Measurements from ENCODE around the gene DUSP15. TPM values are rescaled to one million over a fixed set of nuclear protein-coding genes. Genes with fewer than 3 reads are reported as not detected.

Gene DUSP15
- total RNA-seq, 1 experiment from 2014 or later: not detected

DNA sequence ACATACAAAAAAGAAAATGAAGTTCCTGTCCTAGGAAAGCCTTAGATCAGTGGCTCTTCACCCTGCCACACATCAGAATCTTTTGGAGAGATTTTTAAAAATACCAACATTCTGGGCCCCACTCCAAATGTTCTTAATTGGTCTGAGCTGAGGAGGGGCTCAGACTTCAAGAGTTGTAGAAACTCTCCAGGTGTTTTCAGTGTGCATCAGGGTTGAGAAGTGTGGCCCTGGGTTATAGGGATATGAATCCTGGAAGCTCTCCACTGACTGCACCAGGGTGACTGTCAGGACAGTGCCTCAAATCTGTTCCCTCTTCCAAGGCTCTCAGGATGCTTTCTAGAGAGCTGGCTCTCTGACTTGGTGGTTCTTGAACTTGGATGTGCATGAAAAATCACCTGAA is 56.7 kb downstream of the DUSP15 start:
- Histone ChIP-seq H3K4me2 (no peak overlapping the region), H3K4me1 (replicated peaks; ENCODE audit: insufficient read depth) (peaks cover 8% of the 10 kb centered on the region; the same call in 1 of the 2 replicates), H3K79me2 (ENCODE audit: low read depth) (no peaks in the 10 kb centered on the region), H3K27me3 (ENCODE audit: insufficient read depth, low read depth) (no peaks in the 10 kb centered on the region), H3K4me3 (no peak overlapping the region), H4K20me1 (ENCODE audit: insufficient read depth) (peaks cover 5% of the 10 kb centered on the region; the same call in 1 of the 2 replicates), H3F3A (ENCODE audit: insufficient read depth, low read depth) (peaks cover 12% of the 10 kb centered on the region), H2AFZ (no peak overlapping the region), H3K9me3 (ENCODE audit: insufficient read depth, low read depth) (no peaks in the 10 kb centered on the region), H3K27ac (no peak overlapping the region), H3K36me3 (ENCODE audit: low read depth) (no peaks in the 10 kb centered on the region), H3K9me2 (ENCODE audit: insufficient read depth) (no peaks in the 10 kb centered on the region)
- intact Hi-C loops (cut with micrococcal nuclease; ENCODE audit: unreplicated experiment): no loop called here
- ChIA-PET POLR2A (ENCODE audit: unreplicated experiment) (no interaction called here), CTCF (interaction anchor here (0.7 kb wide), 1 partner anchor 328 kb away, joined by 6 read pairs; no protein-coding TSS in a partner anchor)
- no peak for DNase-seq
- BruUV-seq (replicated peaks): no TSS peak
- no peak for TF ChIP-seq EZH2 (IDR thresholded peaks at IDR 0.05; ENCODE audit: low read depth)
- TF ChIP-seq, protein P1, sequence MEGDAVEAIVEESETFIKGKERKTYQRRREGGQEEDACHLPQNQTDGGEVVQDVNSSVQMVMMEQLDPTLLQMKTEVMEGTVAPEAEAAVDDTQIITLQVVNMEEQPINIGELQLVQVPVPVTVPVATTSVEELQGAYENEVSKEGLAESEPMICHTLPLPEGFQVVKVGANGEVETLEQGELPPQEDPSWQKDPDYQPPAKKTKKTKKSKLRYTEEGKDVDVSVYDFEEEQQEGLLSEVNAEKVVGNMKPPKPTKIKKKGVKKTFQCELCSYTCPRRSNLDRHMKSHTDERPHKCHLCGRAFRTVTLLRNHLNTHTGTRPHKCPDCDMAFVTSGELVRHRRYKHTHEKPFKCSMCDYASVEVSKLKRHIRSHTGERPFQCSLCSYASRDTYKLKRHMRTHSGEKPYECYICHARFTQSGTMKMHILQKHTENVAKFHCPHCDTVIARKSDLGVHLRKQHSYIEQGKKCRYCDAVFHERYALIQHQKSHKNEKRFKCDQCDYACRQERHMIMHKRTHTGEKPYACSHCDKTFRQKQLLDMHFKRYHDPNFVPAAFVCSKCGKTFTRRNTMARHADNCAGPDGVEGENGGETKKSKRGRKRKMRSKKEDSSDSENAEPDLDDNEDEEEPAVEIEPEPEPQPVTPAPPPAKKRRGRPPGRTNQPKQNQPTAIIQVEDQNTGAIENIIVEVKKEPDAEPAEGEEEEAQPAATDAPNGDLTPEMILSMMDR (conservative IDR thresholded peaks at IDR 0.05): no peak

DNA sequence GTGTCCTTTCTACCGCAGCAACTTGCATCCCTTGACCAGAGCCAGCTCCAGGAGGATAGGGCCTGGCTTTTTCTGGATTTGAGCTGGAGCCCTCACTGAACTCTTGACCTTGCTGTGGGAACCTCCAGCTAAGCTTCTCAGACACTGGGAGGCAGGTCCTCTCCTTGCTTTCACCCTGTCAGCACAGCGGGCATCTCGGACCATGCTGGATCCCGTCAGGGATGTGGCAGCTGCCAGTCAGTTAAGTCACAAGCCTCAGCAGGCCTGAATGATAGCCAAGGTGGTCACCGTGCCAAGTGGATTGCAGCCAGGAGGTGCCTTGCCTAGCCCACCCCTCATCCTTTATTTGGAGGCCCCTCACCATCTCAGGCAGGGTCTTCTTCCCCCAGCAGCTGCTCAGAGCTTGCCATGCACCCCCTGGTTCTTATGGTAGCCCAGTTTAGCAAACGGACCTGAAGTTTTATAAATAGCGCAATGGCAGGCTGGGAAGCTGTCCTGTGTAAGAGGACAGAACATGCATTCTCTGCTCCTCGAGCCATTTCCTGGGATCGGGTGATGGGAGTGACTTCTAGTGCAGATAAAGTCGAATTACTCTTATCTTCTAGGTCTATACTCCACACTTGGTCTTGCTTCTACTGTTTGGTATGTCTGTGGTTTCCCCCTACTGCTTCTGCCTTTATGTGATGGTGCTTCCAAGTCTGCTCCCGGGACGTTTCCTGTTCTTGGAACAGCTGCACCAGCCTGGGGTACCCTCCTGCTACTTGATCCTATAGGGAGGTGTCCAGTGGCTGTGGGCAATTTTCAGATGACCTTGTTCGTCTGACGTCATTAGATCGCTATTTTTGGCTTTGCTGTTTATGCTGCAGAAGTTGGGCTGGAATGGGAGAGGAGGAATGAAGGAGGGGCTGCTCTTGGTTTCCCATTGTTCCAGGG is 58.3 kb downstream of the DUSP15 start:
- BruUV-seq (replicated peaks): no TSS peak
- Histone ChIP-seq H3K79me2 (ENCODE audit: low read depth) (no peaks in the 10 kb centered on the region), H3F3A (ENCODE audit: insufficient read depth, low read depth) (peaks cover 14% of the 10 kb centered on the region), H3K27me3 (ENCODE audit: insufficient read depth, low read depth) (no peaks in the 10 kb centered on the region), H3K36me3 (ENCODE audit: low read depth) (no peaks in the 10 kb centered on the region), H3K9me2 (ENCODE audit: insufficient read depth) (no peaks in the 10 kb centered on the region), H3K9me3 (ENCODE audit: insufficient read depth, low read depth) (no peaks in the 10 kb centered on the region), H4K20me1 (ENCODE audit: insufficient read depth) (peaks cover 5% of the 10 kb centered on the region; the same call in 1 of the 2 replicates), H3K4me3 (no peak overlapping the region), H3K4me1 (replicated peaks; ENCODE audit: insufficient read depth) (peaks cover 8% of the 10 kb centered on the region; the same call in 1 of the 2 replicates), H3K27ac (no peak overlapping the region), H2AFZ (no peak overlapping the region), H3K4me2 (no peak overlapping the region)
- POLR2A ChIA-PET (ENCODE audit: unreplicated experiment): no interaction called here
- DNase-seq: no peak
- intact Hi-C loops (cut with micrococcal nuclease; ENCODE audit: unreplicated experiment): no loop called here
- CTCF ChIA-PET: interaction anchor here (0.6 kb wide), 1 partner anchor 242 kb away, joined by 12 read pairs; no protein-coding TSS in a partner anchor
- TF ChIP-seq EZH2 (IDR thresholded peaks at IDR 0.05; ENCODE audit: low read depth): no peak
- TF ChIP-seq, protein P1 (conservative IDR thresholded peaks at IDR 0.05): no peak

DNA sequence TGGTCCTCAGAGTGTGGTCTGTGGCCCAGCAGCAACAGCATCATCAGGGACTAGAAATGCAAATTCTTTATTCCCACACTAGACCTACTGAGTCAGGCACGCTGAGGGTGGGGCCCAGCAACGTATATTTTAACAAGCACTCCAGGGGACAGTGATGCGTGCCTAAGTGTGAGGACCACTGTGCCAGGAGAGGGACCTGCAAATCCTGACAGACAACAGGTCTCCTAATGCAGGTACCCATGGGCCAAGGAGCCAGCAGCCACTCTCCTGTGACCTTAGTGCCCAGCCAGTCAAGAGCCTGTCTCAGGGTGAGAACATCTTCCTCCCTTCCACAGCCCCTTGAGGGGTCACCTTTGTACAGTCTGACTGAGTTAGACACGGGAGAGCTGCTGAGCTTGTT is 59.1 kb downstream of the DUSP15 start:
- Histone ChIP-seq H2AFZ (no peak overlapping the region), H3K9me3 (ENCODE audit: insufficient read depth, low read depth) (no peaks in the 10 kb centered on the region), H3F3A (ENCODE audit: insufficient read depth, low read depth) (peaks cover 19% of the 10 kb centered on the region), H3K4me1 (replicated peaks; ENCODE audit: insufficient read depth) (peaks cover 8% of the 10 kb centered on the region; the same call in 1 of the 2 replicates), H3K27ac (no peak overlapping the region), H3K36me3 (ENCODE audit: low read depth) (no peaks in the 10 kb centered on the region), H3K79me2 (ENCODE audit: low read depth) (no peaks in the 10 kb centered on the region), H3K9me2 (ENCODE audit: insufficient read depth) (no peaks in the 10 kb centered on the region), H3K27me3 (ENCODE audit: insufficient read depth, low read depth) (no peaks in the 10 kb centered on the region), H3K4me3 (no peak overlapping the region), H4K20me1 (ENCODE audit: insufficient read depth) (peaks cover 5% of the 10 kb centered on the region; the same call in 1 of the 2 replicates), H3K4me2 (no peak overlapping the region)
- intact Hi-C loops (cut with micrococcal nuclease; ENCODE audit: unreplicated experiment): no loop called here
- CTCF ChIA-PET: interaction anchor here (0.7 kb wide), 1 partner anchor 234 kb away, joined by 4 read pairs; no protein-coding TSS in a partner anchor
- no peak for TF ChIP-seq EZH2 (IDR thresholded peaks at IDR 0.05; ENCODE audit: low read depth)
- TF ChIP-seq, protein P1 (conservative IDR thresholded peaks at IDR 0.05): no peak
- BruUV-seq (replicated peaks): no TSS peak
- DNase-seq: no peak
- POLR2A ChIA-PET (ENCODE audit: unreplicated experiment): no interaction called here

Other genes with a start within 250 kb of the DUSP15 start
- not detected in 2 replicates for gene COX4I2, start 232.6 kb downstream of the DUSP15 start, total RNA-seq (2021)
- 125 and 129 TPM in 2 replicates for gene BCL2L1, start 147.7 kb downstream of the DUSP15 start, total RNA-seq (2021)
- 140 and 164 TPM in 2 replicates for gene TPX2, start 131.2 kb downstream of the DUSP15 start, total RNA-seq (2021)
- 0.18 and 0.50 TPM in 2 replicates for gene MYLK2, start 51.2 kb downstream of the DUSP15 start, total RNA-seq (2021)
- gene FOXS1, start 24.9 kb downstream of the DUSP15 start, total RNA-seq (2021): not detected in 2 replicates
- gene TTLL9, start 107 bp upstream of the DUSP15 start, total RNA-seq (2021): 1.5 and 1.8 TPM in 2 replicates
- 13.7 and 15.3 TPM in 2 replicates for gene PDRG1, start 81.5 kb upstream of the DUSP15 start, total RNA-seq (2021)
- gene XKR7, start 97.6 kb upstream of the DUSP15 start, total RNA-seq (2021): not detected in 2 replicates
- 0.31 and 0.35 TPM in 2 replicates for gene CCM2L, start 139.9 kb upstream of the DUSP15 start, total RNA-seq (2021)
- gene HCK, start 181.7 kb upstream of the DUSP15 start, total RNA-seq (2021): not detected in 2 replicates
- gene TM9SF4, start 239.2 kb upstream of the DUSP15 start, total RNA-seq (2021): 58.4 and 67.8 TPM in 2 replicates

Data from PC-9 (cell line).